GM19099 (cell line): ENCODE measurements around the gene NEAT1.

Experiments
- POLR2A ChIP-seq: IDR thresholded peaks from 3 replicates; pipeline ENCODE4 v1.6.1; 2011; ENCODE audit warnings: low read depth; ENCODE audit not compliant: insufficient read length; ENCODE audit errors: extremely low read depth

NEAT1 gene

DNA sequence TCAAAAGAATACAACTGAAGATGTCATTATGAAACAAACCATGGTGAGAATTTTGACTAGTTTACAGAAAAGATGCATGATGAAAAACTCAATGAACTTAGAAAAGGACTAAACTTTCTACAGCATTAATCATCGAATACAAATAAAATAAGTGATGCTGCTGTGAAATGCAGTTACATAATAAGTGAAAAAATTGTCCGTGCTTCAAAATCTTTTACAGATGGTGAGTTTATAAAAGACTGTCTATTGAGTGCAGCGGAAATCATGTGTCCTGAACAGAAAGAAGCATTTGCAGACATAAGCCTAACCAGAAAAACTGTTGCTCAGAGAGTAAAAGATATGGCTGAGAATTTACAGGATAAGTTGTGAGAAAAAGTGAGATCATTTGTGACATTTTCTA is 33.8 kb downstream of the NEAT1 start:
- no peak for TF ChIP-seq POLR2A

DNA sequence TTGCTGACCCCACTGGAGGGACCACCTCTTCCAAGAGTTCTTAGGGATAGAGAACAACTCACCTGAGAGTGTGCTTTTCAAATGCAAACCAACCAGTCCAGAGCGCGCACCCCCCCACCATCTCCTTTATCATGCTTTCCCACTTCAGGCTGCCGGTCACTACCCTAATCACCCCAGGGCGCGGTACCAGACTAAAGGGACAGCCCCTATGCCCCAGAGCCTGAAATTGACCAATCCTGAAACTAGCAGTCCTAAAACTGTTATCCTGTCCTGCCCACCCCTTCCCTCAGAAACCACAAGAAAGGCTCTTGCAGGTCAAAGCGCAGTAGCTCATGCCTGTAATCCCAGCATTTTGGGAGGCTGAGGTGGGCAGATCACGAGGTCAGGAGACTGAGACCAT is 37.0 kb downstream of the NEAT1 start:
- TF ChIP-seq POLR2A: no peak

DNA sequence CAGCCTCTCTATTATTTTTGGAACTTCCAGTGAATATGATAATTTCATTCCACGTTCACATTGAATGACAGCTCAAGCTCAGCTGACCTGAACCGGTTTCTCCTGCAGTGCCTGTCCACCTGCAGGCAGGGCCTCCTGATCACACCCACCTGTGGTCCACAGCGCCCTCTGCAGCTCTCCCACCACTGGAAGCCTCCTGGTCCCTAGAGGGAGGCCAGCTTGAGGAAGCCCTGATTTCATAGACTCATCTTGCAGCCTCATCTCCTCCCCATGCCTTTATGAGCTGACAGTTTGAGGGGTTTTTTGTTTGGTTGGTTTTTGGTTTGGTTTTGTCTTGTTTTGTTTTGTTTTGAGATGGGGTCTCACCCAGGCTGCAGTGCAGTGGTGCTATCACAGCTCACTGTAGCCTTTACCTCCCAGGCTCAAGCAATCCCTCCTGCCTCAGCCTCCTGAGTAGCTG is 46.3 kb downstream of the NEAT1 start:
- TF ChIP-seq POLR2A: no peak

DNA sequence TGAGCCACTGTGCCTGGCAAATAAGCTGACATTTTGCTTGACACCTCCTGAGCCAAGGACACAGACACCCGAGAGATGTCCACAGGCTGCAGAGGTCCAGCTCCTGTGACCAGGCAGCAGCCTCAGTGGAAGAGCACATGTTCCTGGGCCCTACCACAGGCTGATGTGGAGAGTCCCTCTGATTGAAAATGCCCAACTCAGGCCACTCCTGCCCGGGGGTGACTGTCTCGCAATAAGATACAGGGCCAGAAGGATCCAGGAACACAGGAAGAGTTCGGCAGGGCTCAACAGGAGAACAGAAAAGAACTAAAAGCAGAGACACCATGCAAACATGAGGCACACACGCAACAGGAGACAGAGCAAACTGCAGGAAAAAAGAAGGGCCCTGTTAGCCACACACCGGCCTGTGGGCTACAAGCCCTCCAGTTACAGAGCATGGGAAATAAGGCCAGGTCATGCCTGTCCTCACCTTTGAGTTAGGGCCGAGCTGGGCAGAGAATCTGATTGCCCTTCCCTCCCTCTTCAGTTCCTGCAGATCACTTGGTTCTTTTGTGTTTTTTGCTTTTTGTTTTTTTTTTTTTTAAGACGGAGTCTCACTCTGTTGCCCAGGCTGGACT is 47.9 kb downstream of the NEAT1 start:
- TF ChIP-seq POLR2A: no peak

DNA sequence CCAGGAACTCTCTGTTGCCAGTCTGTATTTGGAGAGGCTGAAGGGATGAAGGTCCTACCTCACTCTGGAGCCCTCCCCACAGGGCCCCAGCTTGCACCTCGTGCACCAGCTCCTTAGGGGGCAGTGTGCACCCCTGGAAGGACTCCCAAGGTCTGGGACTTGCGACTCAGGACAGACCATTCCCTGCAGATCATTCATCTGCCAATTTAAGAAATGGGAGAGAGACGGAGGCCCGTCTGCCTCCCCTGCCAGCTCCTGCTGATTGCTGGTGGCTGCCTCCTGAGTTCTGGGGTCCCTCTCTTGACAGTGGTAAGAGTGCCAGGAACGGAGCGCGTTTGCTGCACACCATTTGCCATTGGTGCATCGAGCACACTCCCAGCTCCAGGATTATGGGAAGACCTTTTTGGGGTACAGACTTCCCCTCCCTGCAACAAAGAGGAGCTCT is 48.9 kb downstream of the NEAT1 start:
- TF ChIP-seq POLR2A: no peak

DNA sequence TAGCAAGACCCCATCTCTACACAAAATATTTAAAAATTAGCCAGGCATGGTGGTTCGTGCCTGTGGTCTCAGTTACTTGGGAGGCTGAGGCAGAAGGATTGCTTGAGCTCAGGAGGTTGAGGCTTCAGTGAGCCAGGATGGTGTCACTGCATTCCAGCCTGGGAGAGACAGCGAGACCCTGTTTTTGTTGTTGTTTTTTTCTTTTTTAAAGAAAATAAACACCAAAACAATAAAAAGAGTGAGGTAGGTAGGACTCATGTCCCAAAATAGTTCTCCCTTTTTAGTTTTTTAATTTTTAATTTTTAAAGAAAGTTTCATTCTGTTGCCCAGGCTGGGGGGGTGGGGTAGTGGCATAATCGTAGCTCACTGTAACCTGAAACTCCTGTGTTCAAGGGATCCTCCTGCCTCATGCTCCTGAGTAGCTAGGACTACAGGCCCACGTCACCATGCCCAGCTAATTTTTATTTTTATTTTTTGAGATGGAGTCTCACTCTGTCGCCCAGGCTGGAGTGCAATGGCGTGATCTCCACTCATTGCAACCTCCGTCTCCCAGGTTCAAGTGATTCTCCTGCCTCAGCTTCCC is 50.8 kb downstream of the NEAT1 start:
- TF ChIP-seq POLR2A: no peak

DNA sequence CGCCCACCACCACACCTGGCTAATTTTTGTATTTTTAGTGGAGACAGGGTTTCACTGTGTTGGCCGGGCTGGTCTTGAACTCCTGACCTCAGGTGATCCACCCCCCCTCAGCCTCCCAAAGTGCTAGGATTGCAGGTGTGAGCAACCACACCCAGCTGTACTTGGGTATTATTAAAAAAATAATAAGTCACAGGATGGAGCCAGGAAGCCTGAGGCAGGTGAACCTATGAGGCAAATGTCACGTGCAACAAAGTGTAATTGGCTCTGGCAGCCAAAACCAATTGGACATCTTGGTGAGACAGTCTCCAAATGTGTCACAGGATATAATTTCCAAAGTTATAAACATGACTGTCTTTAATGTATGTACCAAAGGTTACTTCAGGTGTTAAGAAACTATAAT is 52.3 kb downstream of the NEAT1 start:
- TF ChIP-seq POLR2A: no peak

DNA sequence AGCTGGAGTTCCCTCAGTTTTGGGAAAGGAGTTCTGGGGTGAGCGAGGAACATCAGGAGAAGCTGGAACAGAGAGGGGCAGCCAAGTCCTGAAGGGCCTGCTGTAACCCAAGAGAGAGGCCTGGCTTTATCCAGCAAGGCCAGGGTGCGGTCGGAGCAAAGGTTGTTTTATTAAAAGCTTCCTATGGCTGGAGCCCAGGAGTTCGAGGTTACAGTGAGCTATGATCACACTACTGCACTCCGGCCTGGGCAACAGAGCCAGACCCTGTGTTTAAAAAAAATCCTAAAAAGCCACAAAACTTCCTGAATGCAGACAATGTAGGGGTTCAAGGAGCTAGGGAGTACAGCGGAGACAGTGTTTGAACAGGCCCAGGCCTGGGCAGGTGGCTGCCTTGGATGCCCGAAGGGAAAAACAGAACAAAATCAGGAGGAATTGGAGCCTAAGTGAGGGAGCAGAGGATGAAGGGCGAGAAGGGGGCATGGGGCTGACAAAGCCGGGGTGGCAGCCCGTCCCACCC is 54.1 kb downstream of the NEAT1 start:
- TF ChIP-seq POLR2A: no peak

DNA sequence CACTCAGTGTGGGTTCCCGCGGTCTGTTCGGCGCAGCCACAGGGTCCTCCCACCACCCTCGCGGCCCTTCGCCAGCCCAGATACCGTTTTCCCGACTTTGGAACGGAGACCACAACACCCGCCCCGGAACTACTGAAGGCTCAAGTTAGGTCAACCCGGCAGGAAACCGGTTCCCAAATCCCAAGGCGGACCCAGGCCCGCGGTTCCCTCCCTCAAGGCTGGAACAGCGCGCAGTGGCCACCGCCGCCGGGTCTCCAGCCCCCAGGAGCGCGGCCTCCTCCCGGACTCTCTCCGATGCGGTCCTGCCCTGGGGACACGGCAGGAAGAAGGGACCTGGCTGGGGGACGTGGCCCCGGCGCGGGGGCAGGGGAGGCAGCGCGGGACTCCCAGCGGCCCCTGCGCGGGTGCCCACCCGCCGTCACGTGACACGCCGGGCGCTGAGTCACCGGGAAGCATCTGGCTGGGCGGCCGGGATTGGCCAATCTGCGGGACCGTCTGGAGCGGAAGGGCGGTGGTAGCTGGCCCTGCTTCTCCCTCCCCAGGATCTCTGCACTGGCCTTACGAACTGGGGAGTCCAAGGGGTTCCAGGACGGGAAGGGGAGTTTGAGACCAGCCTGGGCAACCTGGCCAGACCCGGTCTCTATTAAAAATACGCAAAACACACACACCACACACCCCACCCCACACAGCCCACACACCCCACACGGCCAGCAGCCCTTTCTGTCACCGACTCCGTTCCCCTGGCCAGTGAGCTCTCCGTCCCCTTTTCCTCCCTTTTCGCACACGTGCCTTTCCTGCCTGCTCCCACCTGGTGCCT is 54.8 kb downstream of the NEAT1 start:
- TF ChIP-seq POLR2A: peak; percentile 94

DNA sequence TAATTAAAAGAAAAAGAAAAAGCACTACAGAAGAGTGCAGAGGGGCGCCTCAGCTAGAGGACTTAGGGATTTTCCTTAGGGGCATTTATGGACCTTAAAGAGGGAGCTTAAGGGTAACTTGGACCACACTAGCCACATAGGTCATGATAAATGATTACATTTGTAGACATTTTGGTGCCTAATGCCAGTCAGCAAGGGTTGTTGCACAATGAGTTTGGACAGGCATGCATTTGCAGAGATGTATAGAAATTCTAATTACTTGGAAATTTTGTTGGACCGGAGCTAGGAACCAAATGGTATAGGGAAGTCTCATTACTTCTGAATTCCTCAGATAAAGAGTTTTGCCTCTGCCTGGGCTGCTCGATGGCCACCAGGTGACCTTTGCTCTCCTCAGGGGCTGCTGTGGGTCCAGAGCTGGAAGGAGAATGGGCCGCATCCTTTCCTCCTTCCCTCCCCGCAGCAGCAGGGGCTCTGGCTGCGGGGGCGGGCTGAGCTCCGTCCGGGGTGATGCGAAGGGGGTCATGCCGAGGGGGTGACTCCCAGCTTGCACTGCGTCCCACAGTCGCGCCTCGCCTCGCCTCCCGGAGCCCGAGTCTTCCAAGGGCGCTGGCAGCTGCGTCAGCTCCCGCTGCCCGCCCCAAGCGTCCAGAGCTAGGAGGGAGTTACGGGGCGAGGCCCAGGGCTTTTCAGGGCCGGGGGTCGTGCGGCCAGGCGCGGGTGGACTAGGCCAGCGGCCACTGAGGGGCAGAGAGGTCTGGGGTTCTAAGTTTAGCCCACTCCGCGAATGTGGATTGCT is 56.0 kb downstream of the NEAT1 start:
- no peak for TF ChIP-seq POLR2A

DNA sequence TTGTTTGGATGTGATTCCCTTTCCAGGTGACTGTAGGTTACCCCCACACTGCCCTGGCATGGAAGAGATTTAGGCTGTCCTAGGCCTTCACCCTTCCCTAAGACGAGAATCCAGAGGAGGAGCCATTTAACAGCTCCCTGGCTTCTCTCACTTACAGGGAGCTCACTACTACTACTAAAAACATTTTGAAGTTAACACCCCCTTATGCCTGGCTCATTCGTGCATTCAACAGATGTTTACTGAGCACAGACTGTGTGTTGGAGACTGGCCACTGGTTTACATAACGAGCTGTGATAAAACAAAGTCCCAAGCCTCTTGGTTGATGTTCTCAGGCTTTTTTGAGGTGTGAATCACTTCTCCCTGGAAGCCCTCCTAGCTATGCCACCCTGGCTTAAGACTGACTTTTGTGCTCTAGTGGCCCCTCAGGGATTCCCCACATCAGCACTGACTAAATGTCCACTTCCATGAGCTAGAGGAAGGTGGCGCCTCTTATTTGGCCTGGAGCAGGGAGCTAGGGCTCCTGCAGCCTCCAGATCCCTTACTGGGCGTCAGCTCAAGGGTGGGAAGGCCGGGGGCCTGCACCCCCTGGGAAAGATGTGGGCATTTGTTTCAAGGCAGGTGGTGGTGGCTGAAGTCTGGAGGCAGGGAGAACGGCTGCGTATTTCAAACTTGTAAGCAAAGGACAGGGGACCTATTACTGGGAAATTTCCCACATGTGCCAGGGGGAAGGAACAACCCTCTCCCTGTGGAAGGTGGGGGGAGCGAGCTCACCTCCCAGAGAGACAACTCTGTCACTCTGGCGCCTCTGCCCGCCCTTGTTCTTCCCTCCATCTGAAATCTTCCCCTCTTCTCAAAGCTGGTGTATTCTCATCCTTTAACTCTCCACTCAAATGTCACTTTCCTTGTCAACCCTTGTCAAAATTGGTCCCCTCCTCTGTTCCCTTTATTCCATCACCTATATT is 56.9 kb downstream of the NEAT1 start:
- TF ChIP-seq POLR2A: no peak

DNA sequence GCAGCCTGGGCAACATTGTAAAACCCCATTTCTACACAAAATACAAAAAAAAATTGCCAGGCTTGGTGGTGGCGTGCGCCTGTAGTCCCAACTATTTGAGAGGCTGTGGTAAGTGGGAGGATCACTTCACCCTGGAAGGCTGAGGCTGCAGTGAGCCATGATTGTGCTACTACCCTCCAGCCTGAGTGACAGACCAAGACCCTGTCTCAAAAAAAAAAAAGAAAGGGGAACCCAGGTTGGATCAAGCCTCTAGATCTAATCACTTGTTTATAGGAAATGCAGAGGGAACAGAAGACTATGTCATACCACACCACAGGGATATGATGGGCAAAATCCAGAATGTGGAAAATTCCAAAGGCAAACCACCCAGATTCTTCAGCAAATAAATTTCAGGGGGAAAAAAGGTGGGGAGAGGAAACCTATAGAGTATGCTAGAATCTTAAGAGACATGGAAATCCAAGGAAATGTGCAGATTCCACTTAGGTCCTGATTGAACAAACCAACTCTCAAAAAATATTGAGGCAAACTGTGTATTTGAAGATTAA is 59.8 kb downstream of the NEAT1 start:
- TF ChIP-seq POLR2A: no peak

DNA sequence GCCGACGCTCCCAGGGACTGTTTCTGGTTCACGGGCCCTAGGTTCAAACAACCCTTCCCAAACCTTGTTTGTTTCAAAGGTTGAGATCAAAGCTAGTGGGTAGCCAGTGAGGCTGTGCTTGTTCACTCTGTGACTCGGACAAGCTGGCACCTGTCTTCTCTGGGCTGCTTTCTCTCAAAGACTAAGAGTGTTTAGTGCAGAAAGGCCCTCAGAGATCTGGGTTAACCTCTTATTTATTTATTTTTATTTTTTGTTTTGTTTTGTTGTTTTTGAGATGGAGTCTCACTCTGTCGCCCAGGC is 63.3 kb downstream of the NEAT1 start:
- no peak for TF ChIP-seq POLR2A

DNA sequence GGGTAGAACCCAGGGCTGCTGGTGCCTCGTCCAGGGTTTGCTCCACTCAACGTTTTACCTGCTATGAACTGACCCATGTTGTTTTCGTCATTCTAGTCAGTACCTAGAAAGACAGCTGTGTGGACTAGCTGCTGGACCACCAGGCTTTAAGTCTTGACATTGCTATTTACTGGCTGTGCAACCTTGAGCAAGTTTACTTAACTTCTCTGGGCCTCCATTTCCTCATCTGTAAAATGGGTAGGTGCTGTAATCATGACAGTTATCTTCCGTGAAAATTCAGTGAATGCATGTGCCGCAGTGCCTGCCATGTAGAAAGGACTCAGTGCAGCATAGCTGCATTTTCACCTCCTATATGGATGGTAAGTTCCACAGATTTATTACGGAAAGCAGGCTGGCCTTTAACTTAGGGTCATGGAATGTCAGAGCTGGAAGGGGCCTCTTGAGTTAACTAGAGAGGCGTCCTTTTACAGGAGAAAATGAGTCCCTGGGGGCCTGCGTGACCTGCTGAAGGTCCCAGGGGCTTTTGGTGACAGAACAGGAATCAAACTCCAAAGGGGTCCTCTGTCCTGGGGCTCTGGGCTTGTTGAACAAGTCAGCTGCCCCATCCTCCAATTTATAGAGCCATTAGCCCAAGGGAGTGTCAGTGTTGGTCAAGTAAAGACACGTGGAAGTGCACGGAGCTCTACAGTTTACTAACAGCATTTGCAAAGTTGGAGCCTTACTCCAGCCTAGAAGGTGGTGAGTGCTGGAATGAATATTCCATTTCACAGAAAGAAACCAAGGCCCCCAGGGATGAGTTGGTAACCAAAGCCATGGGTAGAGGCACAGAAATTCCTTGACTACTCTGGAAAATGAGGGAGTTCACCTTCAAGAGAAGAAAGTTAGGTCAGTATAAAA is 64.2 kb downstream of the NEAT1 start:
- no peak for TF ChIP-seq POLR2A
